ENCODE data around the gene WNK4.
A peak's percentile ranks its signal among the peaks of the same experiment; 100 is the strongest.

WNK4 gene

GRCh38 chr17:42797067-42798007 is 16.9 kb downstream of the WNK4 start:
- no peak for DNase-seq (ENCODE audit: low spot score)

- DNase-seq (ENCODE audit: low spot score) = no peak
Observed at GRCh38 chr17:42798011-42798382, 17.6 kb downstream of the WNK4 start.

GRCh38 chr17:42798383-42799380 is 18.3 kb downstream of the WNK4 start, which contains the start of the genes CNTD1 and COA3:
Gene CNTD1, plus strand, starts transcription at chr17:42798861. Its CDS starts 207 bp downstream, at chr17:42799068.
Gene COA3, minus strand, starts transcription at chr17:42798704. Its CDS starts 23 bp downstream, at chr17:42798681.
- DNase-seq (ENCODE audit: low spot score) = peak; percentile 90

- no peak for DNase-seq (ENCODE audit: low spot score)
Observed at GRCh38 chr17:42803074-42803883, 22.9 kb downstream of the WNK4 start.

GRCh38 chr17:42804918-42805367 is 24.5 kb downstream of the WNK4 start:
- no peak for DNase-seq (ENCODE audit: low spot score)

- no peak for DNase-seq (ENCODE audit: low spot score)
Observed at GRCh38 chr17:42806249-42806648, 25.8 kb downstream of the WNK4 start.

GRCh38 chr17:42809250-42809649 is 28.8 kb downstream of the WNK4 start:
- DNase-seq (ENCODE audit: low spot score) = no peak

GRCh38 chr17:42814633-42815399 is 34.4 kb downstream of the WNK4 start:
- DNase-seq (ENCODE audit: low spot score) = no peak

GRCh38 chr17:42817866-42818265 is 37.5 kb downstream of the WNK4 start:
- no peak for DNase-seq (ENCODE audit: low spot score)

GRCh38 chr17:42818379-42818778 is 38.0 kb downstream of the WNK4 start:
- no peak for DNase-seq (ENCODE audit: low spot score)

- no peak for DNase-seq (ENCODE audit: low spot score)
Observed at GRCh38 chr17:42819939-42820535, 39.6 kb downstream of the WNK4 start.

- DNase-seq (ENCODE audit: low spot score) = no peak
Observed at GRCh38 chr17:42821176-42821575, 40.8 kb downstream of the WNK4 start.

GRCh38 chr17:42827472-42827871 is 47.1 kb downstream of the WNK4 start:
- DNase-seq (ENCODE audit: low spot score) = no peak

- no peak for DNase-seq (ENCODE audit: low spot score)
Observed at GRCh38 chr17:42830971-42831370, 50.6 kb downstream of the WNK4 start.

GRCh38 chr17:42832213-42832933 is 52.0 kb downstream of the WNK4 start:
- DNase-seq (ENCODE audit: low spot score) = no peak

- DNase-seq (ENCODE audit: low spot score) = peak; percentile 93
Observed at GRCh38 chr17:42832934-42833766, 52.7 kb downstream of the WNK4 start, which contains the start of gene PSME3. Gene PSME3, plus strand, starts transcription at chr17:42833397. Its CDS starts 235 bp downstream, at chr17:42833632.

GRCh38 chr17:42833767-42834422 is 53.5 kb downstream of the WNK4 start:
- no peak for DNase-seq (ENCODE audit: low spot score)

- DNase-seq (ENCODE audit: low spot score) = no peak
Observed at GRCh38 chr17:42835732-42836131, 55.3 kb downstream of the WNK4 start.

Data from left forelimb (tissue), 1 donor.